ENCODE measurements around the gene ZNF787. TPM values are rescaled to one million over a fixed set of nuclear protein-coding genes. Genes with fewer than 3 reads are reported as not detected.

Gene ZNF787
- total and polyA plus RNA-seq, 2 donors (not counting 1 experiment from before 2014, with no cell fraction given): 2.6 to 28.7 TPM

DNA sequence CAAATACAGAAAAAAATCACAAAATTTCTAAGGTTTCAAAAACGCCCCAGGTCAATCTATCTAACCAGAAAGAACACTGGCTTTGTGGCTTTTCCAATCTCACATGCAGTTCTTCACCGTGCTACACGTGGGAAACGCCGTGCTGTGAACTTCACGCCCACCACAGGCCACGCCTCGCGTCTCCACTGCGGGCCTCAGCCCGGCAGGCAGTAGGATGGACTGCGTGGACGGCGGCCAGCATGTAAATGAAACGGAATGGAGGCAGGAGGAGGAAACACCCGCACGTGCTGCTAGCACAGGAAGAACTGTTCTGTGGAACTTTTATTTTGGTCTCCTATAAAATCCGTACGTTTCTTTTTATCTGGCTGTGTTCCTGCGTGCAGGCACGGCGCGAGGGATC is 23.8 kb downstream of the ZNF787 start:
- Histone ChIP-seq H2AFZ (ENCODE audit: low read length) (no peak overlapping the region), H3K4me3 (replicated peaks in 1 of 4; ENCODE audit: control extremely low read depth in 1 of 4, insufficient read depth in 1 of 4, low read depth in 3 of 4, low read length in 4 of 4) (no peak overlapping the region), H3K9me3 (ENCODE audit: control insufficient read depth, insufficient read depth, low read depth, low read length) (no peaks in the 10 kb centered on the region), H4K20me1 (ENCODE audit: control insufficient read depth, extremely low read depth, insufficient read depth, low read length) (no peaks in the 10 kb centered on the region), H3K27ac (ENCODE audit: insufficient read depth, low read length) (no peak overlapping the region), H3K27me3 (ENCODE audit: control insufficient read depth, insufficient read depth, low read length) (no peaks in the 10 kb centered on the region), H3K36me3 (ENCODE audit: control insufficient read depth, insufficient read depth, low read length) (peaks cover 7% of the 10 kb centered on the region), H3K4me2 (ENCODE audit: extremely low read depth, insufficient read depth, low read length) (no peak overlapping the region), H3K9ac (ENCODE audit: insufficient read depth, low read length) (no peak overlapping the region), H3K4me1 (ENCODE audit: control insufficient read depth, extremely low read depth, insufficient read depth, low read length) (no peaks in the 10 kb centered on the region), H3K79me2 (ENCODE audit: control insufficient read depth, insufficient read depth, low read length) (peaks cover 21% of the 10 kb centered on the region)
- DNase-seq (ENCODE audit: low read depth in 2 of 2): no peak
- TF ChIP-seq EZH2 (IDR thresholded peaks at IDR 0.05; ENCODE audit: low read length, missing control alignments) (no peak), CTCF (conservative IDR thresholded peaks at IDR 0.05 in 1 of 2, IDR thresholded peaks at IDR 0.05 in 1 of 2; ENCODE audit: low read depth in 1 of 2, low read length in 2 of 2) (no peak)

DNA sequence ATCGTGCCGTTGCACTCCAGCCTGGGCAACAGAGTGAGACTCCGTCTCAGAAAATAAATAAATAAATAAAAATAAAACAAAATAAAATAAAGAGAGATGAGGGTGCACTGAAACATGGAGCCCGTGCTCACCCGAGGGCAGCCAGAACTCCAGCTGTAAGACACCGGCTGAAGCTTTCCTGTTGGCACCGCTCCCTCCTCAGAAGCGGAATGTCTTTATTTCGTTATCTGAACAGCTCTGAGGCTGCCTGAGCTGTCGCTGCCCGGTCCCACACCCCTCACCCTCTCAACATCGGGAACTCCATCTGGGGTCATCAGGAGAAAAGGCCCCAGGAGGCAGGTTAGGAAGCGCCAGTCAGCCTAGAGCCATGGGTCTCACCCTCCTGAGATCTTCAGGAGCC is 24.4 kb downstream of the ZNF787 start:
- Histone ChIP-seq H3K9ac (ENCODE audit: insufficient read depth, low read length) (no peak overlapping the region), H3K4me2 (ENCODE audit: extremely low read depth, insufficient read depth, low read length) (no peak overlapping the region), H3K4me3 (replicated peaks in 1 of 4; ENCODE audit: control extremely low read depth in 1 of 4, insufficient read depth in 1 of 4, low read depth in 3 of 4, low read length in 4 of 4) (no peak overlapping the region), H3K4me1 (ENCODE audit: control insufficient read depth, extremely low read depth, insufficient read depth, low read length) (no peaks in the 10 kb centered on the region), H3K27me3 (ENCODE audit: control insufficient read depth, insufficient read depth, low read length) (no peaks in the 10 kb centered on the region), H2AFZ (ENCODE audit: low read length) (no peak overlapping the region), H3K79me2 (ENCODE audit: control insufficient read depth, insufficient read depth, low read length) (peaks cover 25% of the 10 kb centered on the region), H3K27ac (ENCODE audit: insufficient read depth, low read length) (no peak overlapping the region), H4K20me1 (ENCODE audit: control insufficient read depth, extremely low read depth, insufficient read depth, low read length) (no peaks in the 10 kb centered on the region), H3K9me3 (ENCODE audit: control insufficient read depth, insufficient read depth, low read depth, low read length) (no peaks in the 10 kb centered on the region), H3K36me3 (ENCODE audit: control insufficient read depth, insufficient read depth, low read length) (peaks cover 7% of the 10 kb centered on the region)
- no peak for DNase-seq (ENCODE audit: low read depth in 2 of 2)
- TF ChIP-seq CTCF (conservative IDR thresholded peaks at IDR 0.05 in 1 of 2, IDR thresholded peaks at IDR 0.05 in 1 of 2; ENCODE audit: low read depth in 1 of 2, low read length in 2 of 2): no peak

DNA sequence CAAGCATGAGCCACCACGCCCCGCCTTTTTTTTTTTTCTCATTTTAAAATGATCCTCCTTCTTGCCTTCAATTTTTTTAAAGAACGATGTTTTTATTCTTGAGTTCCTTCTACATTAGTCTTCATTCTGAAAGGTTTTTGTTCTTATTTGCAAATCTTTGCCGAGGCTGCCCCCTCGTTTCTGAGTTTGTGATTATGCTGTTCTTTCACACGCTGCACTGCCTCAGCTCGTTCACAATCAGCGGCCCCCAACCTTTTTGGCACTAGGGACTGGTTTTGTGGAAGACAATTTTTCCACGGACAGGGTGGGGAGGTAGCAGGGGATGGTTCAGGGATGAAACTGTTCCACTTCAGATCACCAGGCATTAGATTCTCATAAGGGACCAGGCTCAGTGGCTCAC is 26.6 kb downstream of the ZNF787 start:
- Histone ChIP-seq H3K9me3 (ENCODE audit: control insufficient read depth, insufficient read depth, low read depth, low read length) (no peaks in the 10 kb centered on the region), H4K20me1 (ENCODE audit: control insufficient read depth, extremely low read depth, insufficient read depth, low read length) (no peaks in the 10 kb centered on the region), H2AFZ (ENCODE audit: low read length) (no peak overlapping the region), H3K79me2 (ENCODE audit: control insufficient read depth, insufficient read depth, low read length) (peaks cover 37% of the 10 kb centered on the region), H3K9ac (ENCODE audit: insufficient read depth, low read length) (no peak overlapping the region), H3K4me3 (replicated peaks in 1 of 4; ENCODE audit: control extremely low read depth in 1 of 4, insufficient read depth in 1 of 4, low read depth in 3 of 4, low read length in 4 of 4) (no peak overlapping the region), H3K36me3 (ENCODE audit: control insufficient read depth, insufficient read depth, low read length) (peaks cover 3% of the 10 kb centered on the region), H3K27me3 (ENCODE audit: control insufficient read depth, insufficient read depth, low read length) (no peaks in the 10 kb centered on the region), H3K4me1 (ENCODE audit: control insufficient read depth, extremely low read depth, insufficient read depth, low read length) (no peaks in the 10 kb centered on the region), H3K4me2 (ENCODE audit: extremely low read depth, insufficient read depth, low read length) (no peak overlapping the region), H3K27ac (ENCODE audit: insufficient read depth, low read length) (no peak overlapping the region)
- DNase-seq (ENCODE audit: low read depth in 2 of 2): no peak
- no peak for TF ChIP-seq CTCF (conservative IDR thresholded peaks at IDR 0.05 in 1 of 2, IDR thresholded peaks at IDR 0.05 in 1 of 2; ENCODE audit: low read depth in 1 of 2, low read length in 2 of 2)
- TF ChIP-seq EZH2 (IDR thresholded peaks at IDR 0.05; ENCODE audit: low read length, missing control alignments): no peak

All from fibroblast of lung (primary cell).